Left lung (tissue), 10 donors: Measurements from ENCODE around the gene GALNT10. TPM values are rescaled to one million over a fixed set of nuclear protein-coding genes. Genes with fewer than 3 reads are reported as not detected.

ENCODE experiments used
- ATAC-seq: fragments of 200-7000 bp; cut with Tn5 transposase; one replicate; pipeline ENCODE4 v1.9.1; 2020; ENCODE audit warnings: moderate library complexity
- DNase-seq, 4 donors: peaks; one replicate each; pipeline ENCODE4 v3.0.0-alpha.2; 2013 to 2020
- H3K27ac ChIP-seq, 2 donors: fragments of 200-600 bp; sonication (generic) in 1 of 2; one replicate each; pipeline versions ENCODE4 v1.5.0 to v1.8.0; 2020 to 2021
- H3K27me3 ChIP-seq, 2 donors: fragments of 200-600 bp; sonication (generic) in 1 of 2; one replicate each; pipeline versions ENCODE4 v1.5.0 to v1.8.0; 2020 to 2021
- H3K36me3 ChIP-seq, 2 donors: fragments of 200-600 bp; sonication (generic) in 1 of 2; one replicate each; pipeline versions ENCODE4 v1.5.0 to v1.8.0; 2020 to 2021
- H3K4me1 ChIP-seq, 2 donors: fragments of 200-600 bp; one replicate each; pipeline ENCODE4 v1.8.0; 2021
- H3K4me3 ChIP-seq, 2 donors: fragments of 200-600 bp; sonication (generic) in 1 of 2; one replicate each; pipeline versions ENCODE4 v1.5.0 to v1.8.0; 2020 to 2021; ENCODE audit warnings: mild to moderate bottlenecking in 1 of 2
- H3K9me3 ChIP-seq, 2 donors: fragments of 200-600 bp; sonication (generic) in 1 of 2; one replicate each; pipeline versions ENCODE4 v1.5.0 to v1.8.0; 2020 to 2021
- CTCF ChIP-seq, 2 donors: fragments of 200-600 bp; sonication (generic) in 1 of 2; IDR thresholded peaks; one replicate each; pipeline versions ENCODE4 v1.5.0 to v1.8.0; 2021; ENCODE audit warnings: antibody characterized with exemption in 2 of 2
- intact Hi-C, 2 donors: fragments of 100-400 bp; cut with DNase I; formaldehyde crosslinking; loops; one replicate each; pipeline versions ENCODE4 v1.11.2 to v1.14.2; 2022
- polyA plus RNA-seq, 6 donors: library from polyadenylated mRNA; unstranded; fragments of 120-200 nt; gene quantifications; one replicate each; pipeline ENCODE4 v1.2.1, GENCODE V29; 2013; ENCODE audit not compliant: insufficient read length in 6 of 6
- total RNA-seq, 2 donors: library from RNA; stranded (reverse); fragmentation: NEBNext Ultra II Directional; extraction: Animal tissue kit (Norgen Biotek cat#: 25700); gene quantifications; one replicate each; pipeline ENCODE4 v1.2.1, GENCODE V29; 2021
- donor health status: DM: no; HTN: yes; CAD: no.
- donor health status: DM: no; HTN: no; CAD: no.

The GALNT10 gene
- total and polyA plus RNA-seq, 8 donors: 21.2 to 117 (median 25.7) TPM

GRCh38 chr5:154277499-154277898, 87.0 kb downstream of the GALNT10 start:
- DNase-seq (no peak), ATAC-seq (no peak)
- intact Hi-C loops: no loop called here
- Histone ChIP-seq H3K27me3 (no peaks in the 10 kb centered on the region), H3K4me3 (no peak overlapping the region), H3K4me1 (peaks cover 3 to 22% of the 10 kb centered on the region in 2 donors), H3K36me3 (no peaks in the 10 kb centered on the region), H3K9me3 (no peaks in the 10 kb centered on the region), H3K27ac (peak overlapping the region in 1 of 2 donors; percentile 31)
- TF ChIP-seq CTCF (IDR thresholded peaks at IDR 0.05): no peak

GRCh38 chr5:154278186-154278585, 87.7 kb downstream of the GALNT10 start:
- no peak overlapping the region for H3K27ac ChIP-seq
- no peaks in the 10 kb centered on the region for H3K36me3 ChIP-seq
- H3K4me3 ChIP-seq: no peak overlapping the region
- no peak for TF ChIP-seq CTCF (IDR thresholded peaks at IDR 0.05)
- intact Hi-C loops: no loop called here
- DNase-seq (no peak), ATAC-seq (no peak)
- H3K9me3 ChIP-seq: no peaks in the 10 kb centered on the region
- H3K27me3 ChIP-seq: no peaks in the 10 kb centered on the region
- peaks cover 3 to 15% of the 10 kb centered on the region in 2 donors for H3K4me1 ChIP-seq

GRCh38 chr5:154278908-154279307, 88.4 kb downstream of the GALNT10 start:
- no peak for ATAC-seq
- intact Hi-C loops: no loop called here
- no peak for TF ChIP-seq CTCF (IDR thresholded peaks at IDR 0.05)
- H3K27ac ChIP-seq: no peak overlapping the region
- H3K9me3 ChIP-seq: no peaks in the 10 kb centered on the region
- no peaks in the 10 kb centered on the region for H3K36me3 ChIP-seq
- no peak for DNase-seq
- no peak overlapping the region for H3K4me3 ChIP-seq
- H3K4me1 ChIP-seq: peaks cover 3 to 8% of the 10 kb centered on the region in 2 donors
- no peaks in the 10 kb centered on the region for H3K27me3 ChIP-seq

GRCh38 chr5:154284433-154284832, 93.9 kb downstream of the GALNT10 start:
- no peak for TF ChIP-seq CTCF (IDR thresholded peaks at IDR 0.05)
- DNase-seq: no peak
- ATAC-seq: no peak
- Histone ChIP-seq H3K9me3 (no peaks in the 10 kb centered on the region), H3K4me1 (peaks cover 37 to 38% of the 10 kb centered on the region in 2 donors), H3K36me3 (no peaks in the 10 kb centered on the region), H3K27me3 (no peaks in the 10 kb centered on the region), H3K4me3 (no peak overlapping the region), H3K27ac (peak overlapping the region in 1 of 2 donors; percentile 55)
- intact Hi-C loops: no loop called here

GRCh38 chr5:154285661-154286408, 95.3 kb downstream of the GALNT10 start:
- no peak for TF ChIP-seq CTCF (IDR thresholded peaks at IDR 0.05)
- ATAC-seq (peak; percentile 60), DNase-seq (no peak)
- H3K27ac ChIP-seq: peak overlapping the region in 1 of 2 donors; percentile 75
- no peaks in the 10 kb centered on the region for H3K9me3 ChIP-seq
- no peaks in the 10 kb centered on the region for H3K36me3 ChIP-seq
- H3K4me3 ChIP-seq: no peak overlapping the region
- intact Hi-C loops: no loop called here
- H3K4me1 ChIP-seq: peaks cover 38 to 39% of the 10 kb centered on the region in 2 donors
- H3K27me3 ChIP-seq: no peaks in the 10 kb centered on the region
